ENCODE results near the gene RNF167. TPM values are rescaled to one million over a fixed set of nuclear protein-coding genes. Genes with fewer than 3 reads are reported as not detected.

Gene RNF167
- total and polyA plus RNA-seq, 2 donors (not counting 3 experiments of a cell fraction or from before 2014, with no cell fraction given) = 60.2 to 87.6 TPM

DNA sequence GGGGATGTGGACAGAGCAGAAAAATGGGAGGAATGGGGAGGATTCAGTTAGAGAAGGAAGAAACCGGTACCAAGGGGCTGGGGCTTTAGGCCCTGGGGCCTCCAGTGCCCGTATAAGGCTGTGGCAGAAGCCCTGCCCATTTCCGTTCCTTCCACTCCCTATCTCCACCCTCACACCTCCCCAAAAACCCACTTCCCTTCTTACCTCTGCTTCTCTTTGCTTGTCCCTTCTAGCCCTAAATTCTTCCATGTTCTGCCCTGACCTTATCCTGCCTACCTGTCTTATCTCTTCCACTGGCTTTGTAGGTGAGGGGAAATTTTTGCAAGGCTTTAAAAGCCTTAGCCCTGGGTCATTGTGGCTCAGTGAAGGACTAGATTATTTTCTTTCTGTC is 4.1 kb downstream of the RNF167 start:
- intact Hi-C loops (cut with micrococcal nuclease) (no loop called here), dilution Hi-C loops (cut with MboI; ENCODE audit: extremely low pct_ligation_motif_present, low sequenced_read_pairs) (no loop called here)
- no peaks in the 10 kb centered on the region for H3K9me1 ChIP-seq (replicated peaks; ENCODE audit: control insufficient read depth, extremely low read depth, insufficient read depth, low read length)
- H3K79me2 ChIP-seq (ENCODE audit: control insufficient read depth, insufficient read depth, low read length) = peaks cover 81% of the 10 kb centered on the region
- H3K9ac ChIP-seq (replicated peaks; ENCODE audit: extremely low read depth, insufficient read depth, low read length) = no peak overlapping the region
- no peak for DNase-seq (ENCODE audit: low read depth, low spot score)
- no peak for FAIRE-seq
- H2AFZ ChIP-seq (ENCODE audit: low read depth, low read length) = no peak overlapping the region
- no peak overlapping the region for H3K4me2 ChIP-seq (ENCODE audit: insufficient read depth, low read length)
- H3K9me3 ChIP-seq (replicated peaks; ENCODE audit: control insufficient read depth, insufficient read depth, low read length) = no peaks in the 10 kb centered on the region
- TF ChIP-seq MYC (IDR thresholded peaks at IDR 0.05; ENCODE audit: low read depth, low read length) (no peak), MAX (IDR thresholded peaks at IDR 0.05; ENCODE audit: insufficient read depth, insufficient read length) (no peak), POLR2A (IDR thresholded peaks at IDR 0.05; ENCODE audit: low read depth, low read length) (no peak), FOS (IDR thresholded peaks at IDR 0.05; ENCODE audit: borderline replicate concordance, insufficient read depth, low read length) (no peak), GATA2 (IDR thresholded peaks at IDR 0.05; ENCODE audit: insufficient read depth, insufficient read length, low read depth, low read length) (no peak), EZH2 (IDR thresholded peaks at IDR 0.05; ENCODE audit: borderline replicate concordance, low read depth, low read length, severe bottlenecking) (no peak), JUN (IDR thresholded peaks at IDR 0.05; ENCODE audit: borderline replicate concordance, insufficient read depth, insufficient read length, low read depth) (no peak), POLR2AphosphoS5 (IDR thresholded peaks at IDR 0.05; ENCODE audit: insufficient read depth, low read depth, low read length) (no peak)
- TF ChIP-seq, protein P1, sequence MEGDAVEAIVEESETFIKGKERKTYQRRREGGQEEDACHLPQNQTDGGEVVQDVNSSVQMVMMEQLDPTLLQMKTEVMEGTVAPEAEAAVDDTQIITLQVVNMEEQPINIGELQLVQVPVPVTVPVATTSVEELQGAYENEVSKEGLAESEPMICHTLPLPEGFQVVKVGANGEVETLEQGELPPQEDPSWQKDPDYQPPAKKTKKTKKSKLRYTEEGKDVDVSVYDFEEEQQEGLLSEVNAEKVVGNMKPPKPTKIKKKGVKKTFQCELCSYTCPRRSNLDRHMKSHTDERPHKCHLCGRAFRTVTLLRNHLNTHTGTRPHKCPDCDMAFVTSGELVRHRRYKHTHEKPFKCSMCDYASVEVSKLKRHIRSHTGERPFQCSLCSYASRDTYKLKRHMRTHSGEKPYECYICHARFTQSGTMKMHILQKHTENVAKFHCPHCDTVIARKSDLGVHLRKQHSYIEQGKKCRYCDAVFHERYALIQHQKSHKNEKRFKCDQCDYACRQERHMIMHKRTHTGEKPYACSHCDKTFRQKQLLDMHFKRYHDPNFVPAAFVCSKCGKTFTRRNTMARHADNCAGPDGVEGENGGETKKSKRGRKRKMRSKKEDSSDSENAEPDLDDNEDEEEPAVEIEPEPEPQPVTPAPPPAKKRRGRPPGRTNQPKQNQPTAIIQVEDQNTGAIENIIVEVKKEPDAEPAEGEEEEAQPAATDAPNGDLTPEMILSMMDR (IDR thresholded peaks at IDR 0.05; ENCODE audit: extremely low read depth in 1 of 2, insufficient read depth in 1 of 2, low read depth in 1 of 2, low read length in 2 of 2) = no peak
- H3K4me1 ChIP-seq (ENCODE audit: control insufficient read depth, extremely low read depth, insufficient read depth, low read length) = peaks cover 30% of the 10 kb centered on the region
- H3K4me3 ChIP-seq (replicated peaks in 1 of 3; ENCODE audit: insufficient read depth in 1 of 3, low read depth in 1 of 3, low read length in 3 of 3) = no peak overlapping the region
- BruUV-seq (replicated peaks) = no TSS peak
- no peaks in the 10 kb centered on the region for H4K20me1 ChIP-seq (replicated peaks; ENCODE audit: control insufficient read depth, extremely low read depth, insufficient read depth, low read length)
- peaks cover 13 to 28% of the 10 kb centered on the region in 2 experiments for H3K36me3 ChIP-seq (ENCODE audit: control insufficient read depth in 2 of 2, extremely low read depth in 1 of 2, insufficient read depth in 2 of 2, low read length in 2 of 2)
- H3K27me3 ChIP-seq (ENCODE audit: control insufficient read depth in 2 of 2, insufficient read depth in 2 of 2, low read length in 2 of 2) = no peaks in the 10 kb centered on the region
- H3K27ac ChIP-seq (ENCODE audit: insufficient read depth, low read depth, low read length) = no peak overlapping the region
- CTCF ChIA-PET = no interaction called here
- POLR2A ChIA-PET = no interaction called here

Data from endothelial cell of umbilical vein (primary cell).